AG20443 (cell line): Measurements from ENCODE around the gene STYX.

Source experiments
- DNase-seq: peaks from one replicate; pipeline ENCODE4 v3.0.0; 2012; ENCODE audit warnings: low spot score, mixed read lengths

Gene STYX

GRCh38 chr14:52729925-52730708 is at the start of gene STYX:
Gene STYX (plus strand): TSS chr14:52730166. CDS start chr14:52730475, 309 bp downstream.
- peak; percentile 98 for DNase-seq

- no peak for DNase-seq
Observed at GRCh38 chr14:52683985-52684520, 45.9 kb upstream of the STYX start.

- no peak for DNase-seq
Observed at GRCh38 chr14:52686176-52686575, 43.8 kb upstream of the STYX start.

GRCh38 chr14:52690983-52691760 is 38.8 kb upstream of the STYX start:
- no peak for DNase-seq

- peak; percentile 57 for DNase-seq
Observed at GRCh38 chr14:52692248-52692962, 37.6 kb upstream of the STYX start.

GRCh38 chr14:52693036-52693435 is 36.9 kb upstream of the STYX start:
- no peak for DNase-seq

GRCh38 chr14:52693532-52693931 is 36.4 kb upstream of the STYX start:
- DNase-seq = no peak

GRCh38 chr14:52694761-52695480 is 35.0 kb upstream of the STYX start:
- peak; percentile 42 for DNase-seq

- peak; percentile 93 for DNase-seq
Observed at GRCh38 chr14:52695481-52696091, 34.4 kb upstream of the STYX start, which contains the start of gene ERO1A. Gene ERO1A (minus strand): TSS chr14:52695558. CDS start chr14:52695481, 77 bp downstream.

- no peak for DNase-seq
Observed at GRCh38 chr14:52700701-52701172, 29.2 kb upstream of the STYX start.

GRCh38 chr14:52701223-52701622 is 28.7 kb upstream of the STYX start:
- no peak for DNase-seq

GRCh38 chr14:52703225-52703624 is 26.7 kb upstream of the STYX start:
- peak; percentile 90 for DNase-seq

GRCh38 chr14:52703664-52704063 is 26.3 kb upstream of the STYX start:
- no peak for DNase-seq

GRCh38 chr14:52706286-52706685 is 23.7 kb upstream of the STYX start:
- DNase-seq = no peak

GRCh38 chr14:52706724-52707706 is 23.0 kb upstream of the STYX start, which contains the start of gene PSMC6:
Gene PSMC6 (plus strand): TSS chr14:52707200. CDS start chr14:52707220, 20 bp downstream.
- peak; percentile 97 for DNase-seq

GRCh38 chr14:52711666-52712065 is 18.3 kb upstream of the STYX start:
- DNase-seq = no peak

- DNase-seq = no peak
Observed at GRCh38 chr14:52716155-52716554, 13.8 kb upstream of the STYX start.

GRCh38 chr14:52723514-52724359 is 6.2 kb upstream of the STYX start:
- no peak for DNase-seq

GRCh38 chr14:52724360-52724644 is 5.7 kb upstream of the STYX start:
- no peak for DNase-seq
